Glutamatergic neuron (in vitro differentiated cells): ENCODE measurements around the gene SUSD6. TPM values are rescaled to one million over a fixed set of nuclear protein-coding genes. Genes with fewer than 3 reads are reported as not detected.
A peak's percentile ranks its signal among the peaks of the same experiment; 100 is the strongest.

Experiments used
- DNase-seq: peaks from one replicate; pipeline ENCODE4 v3.0.0; 2022
- H3K27ac Mint-ChIP-seq: one replicate; pipeline ENCODE4 v1.8.0; 2020; ENCODE audit warnings: mild to moderate bottlenecking, mixed read lengths, inconsistent platforms; ENCODE audit not compliant: unreplicated experiment
- H3K27me3 Mint-ChIP-seq: one replicate; pipeline ENCODE4 v1.8.0; 2020; ENCODE audit warnings: mild to moderate bottlenecking, moderate library complexity, mixed read lengths, inconsistent platforms; ENCODE audit not compliant: unreplicated experiment
- H3K36me3 Mint-ChIP-seq: one replicate; pipeline ENCODE4 v1.8.0; 2020; ENCODE audit warnings: mild to moderate bottlenecking, mixed read lengths, inconsistent platforms; ENCODE audit not compliant: unreplicated experiment
- H3K4me1 Mint-ChIP-seq: one replicate; pipeline ENCODE4 v1.8.0; 2020; ENCODE audit warnings: mild to moderate bottlenecking, low read depth, mixed read lengths, inconsistent platforms; ENCODE audit not compliant: unreplicated experiment
- H3K4me3 Mint-ChIP-seq: one replicate; pipeline ENCODE4 v1.8.0; 2020; ENCODE audit warnings: mild to moderate bottlenecking, mixed read lengths, inconsistent platforms; ENCODE audit not compliant: unreplicated experiment
- H3K9me3 Mint-ChIP-seq: one replicate; pipeline ENCODE4 v1.8.0; 2020; ENCODE audit warnings: mild to moderate bottlenecking, moderate library complexity, mixed read lengths, inconsistent platforms; ENCODE audit not compliant: unreplicated experiment
- CTCF ChIP-seq: fragments of 200-600 bp; sonication (generic); IDR thresholded peaks from one replicate; pipeline ENCODE4 v1.5.0; 2021; ENCODE audit not compliant: partially characterized antibody, unreplicated experiment
- total RNA-seq: library from RNA; stranded (reverse); fragmentation: NEBNext Ultra II Directional; extraction: Animal tissue kit (Norgen Biotek cat#: 25700); gene quantifications from one replicate; pipeline ENCODE4 v1.2.1, GENCODE V29; 2021; ENCODE audit not compliant: unreplicated experiment

Gene SUSD6
- total RNA-seq, 1 donor from 2014 or later = 106 TPM

GRCh38 chr14:69651664-69652063 lies 40.3 kb downstream of the SUSD6 start:
- peaks cover 12% of the 10 kb centered on the region for H3K9me3 Mint-ChIP-seq
- no peak for DNase-seq
- peak overlapping the region; percentile 58 for H3K4me3 Mint-ChIP-seq
- no peak for TF ChIP-seq CTCF
- peaks cover 53% of the 10 kb centered on the region for H3K4me1 Mint-ChIP-seq
- no peak overlapping the region for H3K27ac Mint-ChIP-seq
- peaks cover 3% of the 10 kb centered on the region for H3K27me3 Mint-ChIP-seq
- H3K36me3 Mint-ChIP-seq = no peaks in the 10 kb centered on the region

- no peaks in the 10 kb centered on the region for H3K36me3 Mint-ChIP-seq
- H3K4me3 Mint-ChIP-seq = no peak overlapping the region
- peaks cover 52% of the 10 kb centered on the region for H3K4me1 Mint-ChIP-seq
- H3K27me3 Mint-ChIP-seq = peaks cover 2% of the 10 kb centered on the region
- peaks cover 12% of the 10 kb centered on the region for H3K9me3 Mint-ChIP-seq
- H3K27ac Mint-ChIP-seq = no peak overlapping the region
- TF ChIP-seq CTCF = no peak
- DNase-seq = no peak
Measured at GRCh38 chr14:69652942-69653684, 41.7 kb downstream of the SUSD6 start.

- no peak for DNase-seq
- H3K4me3 Mint-ChIP-seq = no peak overlapping the region
- H3K9me3 Mint-ChIP-seq = peaks cover 9% of the 10 kb centered on the region
- H3K27ac Mint-ChIP-seq = peak overlapping the region; percentile 49
- H3K36me3 Mint-ChIP-seq = no peaks in the 10 kb centered on the region
- peaks cover 2% of the 10 kb centered on the region for H3K27me3 Mint-ChIP-seq
- no peak for TF ChIP-seq CTCF
- H3K4me1 Mint-ChIP-seq = peaks cover 44% of the 10 kb centered on the region
Measured at GRCh38 chr14:69654116-69654515, 42.7 kb downstream of the SUSD6 start.

GRCh38 chr14:69657950-69658355 lies 46.6 kb downstream of the SUSD6 start:
- no peak for DNase-seq
- Mint-ChIP-seq H3K36me3 (no peaks in the 10 kb centered on the region), H3K4me3 (peak overlapping the region; percentile 17), H3K27ac (peak overlapping the region; percentile 34), H3K27me3 (peaks cover 4% of the 10 kb centered on the region), H3K4me1 (peaks cover 25% of the 10 kb centered on the region), H3K9me3 (peaks cover 6% of the 10 kb centered on the region)
- no peak for TF ChIP-seq CTCF

- no peak for TF ChIP-seq CTCF
- Mint-ChIP-seq H3K36me3 (no peaks in the 10 kb centered on the region), H3K4me3 (no peak overlapping the region), H3K27me3 (peaks cover 4% of the 10 kb centered on the region), H3K4me1 (peaks cover 28% of the 10 kb centered on the region), H3K9me3 (peaks cover 4% of the 10 kb centered on the region), H3K27ac (peak overlapping the region; percentile 38)
- DNase-seq = no peak
Measured at GRCh38 chr14:69658664-69659261, 47.4 kb downstream of the SUSD6 start.
